ENCODE measurements around the gene SLC6A12. TPM values are rescaled to one million over a fixed set of nuclear protein-coding genes. Genes with fewer than 3 reads are reported as not detected.

Gene SLC6A12
- total RNA-seq, 1 donor from 2014 or later = 6.9 TPM

DNA sequence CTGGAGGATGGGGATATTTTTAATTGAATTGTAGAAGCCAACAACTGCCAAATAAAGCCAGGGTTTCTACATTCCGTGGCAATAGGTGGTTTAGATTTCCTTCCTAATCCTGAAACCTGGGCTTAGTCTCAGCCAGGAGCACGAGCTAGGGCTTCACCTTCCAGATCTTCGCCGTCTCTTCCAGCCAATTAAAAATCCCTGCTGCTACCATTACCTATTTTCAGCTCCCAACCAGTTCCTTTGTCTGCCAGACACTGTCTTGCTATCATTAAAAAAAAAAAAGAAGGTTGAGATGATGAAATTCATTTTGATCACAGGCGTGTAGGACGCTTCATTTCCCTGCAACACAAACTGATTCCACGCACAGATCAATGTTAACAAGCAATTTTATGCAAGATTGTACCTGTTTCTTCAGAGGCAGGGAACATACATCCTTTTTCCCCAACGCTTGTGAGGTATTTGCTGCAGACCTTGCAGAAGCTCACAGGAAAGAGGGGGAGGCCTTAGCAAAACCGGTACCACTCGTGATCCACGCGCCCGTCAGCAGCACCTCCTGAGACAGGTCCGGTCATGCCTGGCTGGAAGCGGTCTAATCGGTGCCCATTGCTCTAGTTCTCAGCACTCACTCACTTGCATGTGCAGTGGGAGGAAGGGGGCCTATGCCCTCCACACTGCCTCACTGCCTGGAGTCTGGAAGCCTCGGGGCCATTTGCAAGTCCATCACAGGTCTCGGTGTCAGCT is 65.1 kb downstream of the SLC6A12 start:
- no peak for DNase-seq (ENCODE audit: low spot score in 2 of 2)
- FAIRE-seq = no peak

DNA sequence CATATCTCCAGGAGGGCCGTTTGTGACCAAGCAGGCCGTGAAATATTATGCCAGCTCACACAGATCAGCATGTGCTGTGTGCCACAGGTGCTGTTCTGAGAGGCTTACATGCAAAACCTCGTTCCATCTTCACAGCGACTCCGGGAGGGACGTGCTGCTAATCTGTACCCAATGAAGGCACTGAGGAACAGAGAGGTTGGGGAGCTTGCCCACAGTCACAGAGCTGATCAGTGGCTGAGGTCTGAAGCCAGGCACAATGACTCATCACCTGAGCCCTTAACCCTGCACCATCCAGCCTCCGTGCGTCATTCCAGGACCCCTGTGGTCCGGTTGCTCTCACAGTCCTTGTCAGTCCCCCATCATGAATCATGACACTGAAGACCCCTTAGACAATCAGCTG is 66.7 kb downstream of the SLC6A12 start:
- DNase-seq (ENCODE audit: low spot score in 2 of 2) = no peak
- no peak for FAIRE-seq

- FAIRE-seq = no peak
- no peak for DNase-seq (ENCODE audit: low spot score in 2 of 2)
These were observed 68.5 kb downstream of the SLC6A12 start for GRCh38 chr12:145369-145960.

DNA sequence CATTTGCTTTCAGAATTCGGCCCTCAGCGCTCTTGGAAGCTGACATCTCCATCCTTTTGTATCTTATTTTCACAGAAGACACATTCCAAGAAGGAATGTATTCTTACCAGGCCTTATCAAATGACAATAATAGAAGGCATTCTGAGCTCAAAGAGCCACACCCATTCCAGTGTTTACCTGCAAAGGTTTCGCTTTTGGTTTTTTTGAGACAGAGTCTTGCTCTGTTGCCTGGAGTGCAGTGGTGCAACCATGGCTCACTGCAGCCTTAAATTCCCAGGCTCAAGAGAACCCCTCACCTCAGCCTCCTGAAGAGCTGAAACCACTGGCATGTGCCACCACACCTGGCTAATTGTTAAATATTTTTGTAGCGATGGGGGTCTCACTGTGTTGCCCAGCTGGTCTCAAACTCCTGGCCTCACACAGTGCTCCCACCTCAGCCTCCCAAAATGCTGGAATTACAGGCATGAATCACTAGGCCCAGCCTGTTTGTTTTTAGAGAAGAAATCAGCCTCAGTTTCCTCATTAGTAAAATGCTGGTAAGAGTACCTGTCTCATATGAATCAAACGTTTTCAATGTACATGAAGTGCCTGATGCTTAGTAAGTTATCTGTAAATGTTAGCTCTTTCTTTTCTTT is 69.2 kb downstream of the SLC6A12 start:
- FAIRE-seq = no peak
- DNase-seq (ENCODE audit: low spot score in 2 of 2) = no peak

- DNase-seq (ENCODE audit: low spot score in 2 of 2) (no peak), FAIRE-seq (no peak)
These were observed 69.8 kb downstream of the SLC6A12 start for GRCh38 chr12:143964-144649.

- no peak for FAIRE-seq
- no peak for DNase-seq (ENCODE audit: low spot score in 2 of 2)
These were observed 73.8 kb downstream of the SLC6A12 start for GRCh38 chr12:140162-140561.

Other genes starting within 250 kb of the SLC6A12 start
- 4.1 TPM for gene IQSEC3, start 147.4 kb downstream of the SLC6A12 start, total RNA-seq
- 12.2 TPM for gene SLC6A13, start 48.7 kb upstream of the SLC6A12 start, total RNA-seq
- gene KDM5A, start 175.2 kb upstream of the SLC6A12 start, total RNA-seq = 52.2 TPM
- gene CCDC77, start 187.5 kb upstream of the SLC6A12 start, total RNA-seq = 30.6 TPM
- gene B4GALNT3, start 245.8 kb upstream of the SLC6A12 start, total RNA-seq = 2.4 TPM

Measured in frontal cortex (tissue), 4 donors.